Neuron (in vitro differentiated cells): ENCODE measurements around the gene NAALAD2.
"Not testable (repeated sequence)": the region's sequence is repeated elsewhere in the genome, so short reads cannot be mapped to it uniquely, and the experiment has no call there.

Experiments
- H2AFZ ChIP-seq: one replicate; pipeline ENCODE4 v1.6.1; 2013; ENCODE audit warnings: low read depth, mild to moderate bottlenecking, inconsistent platforms, low read length, moderate library complexity
- H3K27me3 ChIP-seq: one replicate; pipeline ENCODE4 v1.6.1; 2013; ENCODE audit warnings: low read length; ENCODE audit not compliant: insufficient read depth
- H3K36me3 ChIP-seq: one replicate; pipeline ENCODE4 v1.6.1; 2013; ENCODE audit warnings: low read length; ENCODE audit not compliant: insufficient read depth
- H3K4me1 ChIP-seq: one replicate; pipeline ENCODE4 v1.6.1; 2013; ENCODE audit warnings: low read length; ENCODE audit not compliant: insufficient read depth
- H3K4me3 ChIP-seq: 2 replicates; pipeline ENCODE4 v1.5.1; 2013; ENCODE audit warnings: mild to moderate bottlenecking, low read length, moderate library complexity
- H3K9me3 ChIP-seq: one replicate; pipeline ENCODE4 v1.6.1; 2013; ENCODE audit warnings: low read length

NAALAD2 gene

GRCh38 chr11:90204832-90205646 lies 70.6 kb downstream of the NAALAD2 start:
- H3K36me3 ChIP-seq = peaks cover 46% of the 10 kb centered on the region
- no peak overlapping the region for H3K4me3 ChIP-seq
- no peaks in the 10 kb centered on the region for H3K4me1 ChIP-seq
- H3K27me3 ChIP-seq = no peaks in the 10 kb centered on the region
- H2AFZ ChIP-seq = no peak overlapping the region
- no peaks in the 10 kb centered on the region for H3K9me3 ChIP-seq

- H3K9me3 ChIP-seq, H2AFZ ChIP-seq, H3K27me3 ChIP-seq, H3K4me1 ChIP-seq, H3K4me3 ChIP-seq: not testable (repeated sequence)
- H3K36me3 ChIP-seq = peaks cover 56% of the 10 kb centered on the region
Observed at GRCh38 chr11:90207992-90208391, 73.5 kb downstream of the NAALAD2 start.

- peaks cover 57% of the 10 kb centered on the region for H3K36me3 ChIP-seq
- no peaks in the 10 kb centered on the region for H3K4me1 ChIP-seq
- H3K9me3 ChIP-seq = no peaks in the 10 kb centered on the region
- H3K27me3 ChIP-seq = no peaks in the 10 kb centered on the region
- no peak overlapping the region for H2AFZ ChIP-seq
- no peak overlapping the region for H3K4me3 ChIP-seq
Observed at GRCh38 chr11:90208857-90209256, 74.4 kb downstream of the NAALAD2 start.

GRCh38 chr11:90213322-90213721 lies 78.9 kb downstream of the NAALAD2 start:
- Histone ChIP-seq H3K9me3 (no peaks in the 10 kb centered on the region), H3K4me3 (no peak overlapping the region), H3K36me3 (peaks cover 59% of the 10 kb centered on the region)

GRCh38 chr11:90216611-90217010 lies 82.1 kb downstream of the NAALAD2 start:
- peaks cover 13% of the 10 kb centered on the region for H3K4me1 ChIP-seq
- H3K27me3 ChIP-seq = no peaks in the 10 kb centered on the region
- no peak overlapping the region for H3K4me3 ChIP-seq
- H2AFZ ChIP-seq = no peak overlapping the region
- peaks cover 33% of the 10 kb centered on the region for H3K36me3 ChIP-seq
- H3K9me3 ChIP-seq = no peaks in the 10 kb centered on the region

More at GRCh38 chr11:90213322-90213721, 78.9 kb downstream of the NAALAD2 start:
- H3K4me1 ChIP-seq = no peaks in the 10 kb centered on the region
- no peak overlapping the region for H2AFZ ChIP-seq
- H3K27me3 ChIP-seq = no peaks in the 10 kb centered on the region

- H3K4me1 ChIP-seq = peaks cover 20% of the 10 kb centered on the region
- peaks cover 21% of the 10 kb centered on the region for H3K36me3 ChIP-seq
- no peak overlapping the region for H3K4me3 ChIP-seq
- H2AFZ ChIP-seq = no peak overlapping the region
- no peaks in the 10 kb centered on the region for H3K27me3 ChIP-seq
- no peaks in the 10 kb centered on the region for H3K9me3 ChIP-seq
Observed at GRCh38 chr11:90218606-90219005, 84.1 kb downstream of the NAALAD2 start.

GRCh38 chr11:90219438-90219837 lies 85.0 kb downstream of the NAALAD2 start:
- no peaks in the 10 kb centered on the region for H3K9me3 ChIP-seq
- H3K4me1 ChIP-seq = peaks cover 26% of the 10 kb centered on the region
- H3K27me3 ChIP-seq = no peaks in the 10 kb centered on the region
- H2AFZ ChIP-seq = no peak overlapping the region
- H3K4me3 ChIP-seq = no peak overlapping the region
- H3K36me3 ChIP-seq = peaks cover 18% of the 10 kb centered on the region

- Histone ChIP-seq H3K9me3 (no peaks in the 10 kb centered on the region), H3K27me3 (no peaks in the 10 kb centered on the region), H2AFZ (no peak overlapping the region), H3K4me1 (peaks cover 26% of the 10 kb centered on the region), H3K4me3 (peak overlapping the region; percentile 84), H3K36me3 (peaks cover 11% of the 10 kb centered on the region)
Observed at GRCh38 chr11:90220391-90220790, 85.9 kb downstream of the NAALAD2 start.

- no peaks in the 10 kb centered on the region for H3K27me3 ChIP-seq
- H3K36me3 ChIP-seq = peaks cover 2% of the 10 kb centered on the region
- H2AFZ ChIP-seq = no peak overlapping the region
- H3K9me3 ChIP-seq = no peaks in the 10 kb centered on the region
- peaks cover 26% of the 10 kb centered on the region for H3K4me1 ChIP-seq
- peak overlapping the region; percentile 84 for H3K4me3 ChIP-seq
Observed at GRCh38 chr11:90221803-90222458, 87.5 kb downstream of the NAALAD2 start.

GRCh38 chr11:90222459-90223247 lies 88.2 kb downstream of the NAALAD2 start, which contains the start of gene CHORDC1:
Gene CHORDC1 (minus strand): TSS chr11:90223049. CDS start chr11:90222954, 95 bp downstream.
- no peaks in the 10 kb centered on the region for H3K9me3 ChIP-seq

GRCh38 chr11:90223248-90223585 lies 88.8 kb downstream of the NAALAD2 start:
- no peaks in the 10 kb centered on the region for H3K27me3 ChIP-seq
- H3K4me1 ChIP-seq = peaks cover 26% of the 10 kb centered on the region
- peak overlapping the region; percentile 84 for H3K4me3 ChIP-seq
- H3K9me3 ChIP-seq = no peaks in the 10 kb centered on the region
- peak overlapping the region; percentile 72 for H2AFZ ChIP-seq
- no peaks in the 10 kb centered on the region for H3K36me3 ChIP-seq

More at GRCh38 chr11:90222459-90223247, 88.2 kb downstream of the NAALAD2 start, which contains the start of gene CHORDC1:
- Histone ChIP-seq H3K36me3 (no peaks in the 10 kb centered on the region), H3K27me3 (no peaks in the 10 kb centered on the region), H2AFZ (peak within 1 kb of the TSS; percentile 72), H3K4me1 (peaks cover 26% of the 10 kb centered on the region), H3K4me3 (peak within 1 kb of the TSS; percentile 84)

GRCh38 chr11:90228056-90228455 lies 93.6 kb downstream of the NAALAD2 start:
- no peaks in the 10 kb centered on the region for H3K36me3 ChIP-seq
- no peak overlapping the region for H2AFZ ChIP-seq
- peaks cover 9% of the 10 kb centered on the region for H3K4me1 ChIP-seq
- H3K27me3 ChIP-seq = no peaks in the 10 kb centered on the region
- H3K9me3 ChIP-seq = no peaks in the 10 kb centered on the region
- H3K4me3 ChIP-seq = no peak overlapping the region

GRCh38 chr11:90229791-90230190 lies 95.3 kb downstream of the NAALAD2 start:
- H3K4me1 ChIP-seq = no peaks in the 10 kb centered on the region
- no peak overlapping the region for H3K4me3 ChIP-seq
- peaks cover 2% of the 10 kb centered on the region for H3K27me3 ChIP-seq
- H2AFZ ChIP-seq = no peak overlapping the region
- no peaks in the 10 kb centered on the region for H3K36me3 ChIP-seq
- H3K9me3 ChIP-seq = no peaks in the 10 kb centered on the region
